GM19328 (cell line): ENCODE measurements around the gene AMOTL2.

Source experiments
- ATAC-seq: cut with Tn5 transposase; IDR thresholded peaks from one replicate; pipeline ENCODE4 v1.9.1; 2021; ENCODE audit warnings: mild to moderate bottlenecking, moderate library complexity; ENCODE audit not compliant: unreplicated experiment

Gene AMOTL2

DNA sequence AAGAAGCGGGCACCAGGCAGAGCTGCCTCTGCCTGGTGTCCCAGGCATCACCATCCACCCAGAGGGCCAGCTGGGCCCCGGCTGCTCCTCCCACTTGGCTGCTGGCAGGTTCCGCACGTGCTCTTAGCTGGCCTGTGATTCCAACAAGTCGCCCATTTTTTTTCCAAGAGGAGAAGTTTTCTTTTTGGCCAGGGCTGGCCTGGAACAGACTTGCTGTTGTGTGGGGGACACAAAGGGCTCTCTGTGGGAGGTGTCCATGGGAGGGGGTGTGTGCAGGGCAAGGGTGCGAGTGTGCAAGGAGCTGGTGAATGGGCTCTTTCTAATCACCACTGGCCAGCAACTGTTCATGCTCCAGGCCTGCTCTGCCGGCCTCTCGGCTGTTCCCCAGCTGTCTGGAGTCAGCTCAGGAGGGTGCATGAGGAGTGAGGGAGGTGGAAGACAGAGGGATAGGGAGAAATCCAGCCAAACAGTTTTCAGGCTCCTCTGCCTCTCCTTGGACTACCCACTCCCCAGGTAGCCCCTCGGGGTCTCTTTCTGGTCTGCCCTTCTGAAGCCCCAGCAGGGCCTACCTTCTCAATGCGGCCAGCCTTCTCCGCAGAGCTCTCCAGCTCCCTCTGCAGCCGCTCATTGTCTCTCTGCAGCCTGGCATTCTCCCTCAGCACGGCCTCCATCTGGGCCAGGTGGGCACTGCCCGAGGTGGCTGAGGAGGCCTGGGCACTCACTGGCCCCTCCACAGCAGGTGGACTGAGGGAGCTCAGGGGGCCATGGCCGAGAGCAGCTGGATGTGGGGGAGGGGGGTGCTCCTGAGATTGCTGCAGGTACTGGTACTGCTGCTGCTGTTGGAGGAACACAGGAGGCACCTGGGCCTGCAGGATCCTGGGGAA is 7.1 kb downstream of the AMOTL2 start:
- no peak for ATAC-seq

DNA sequence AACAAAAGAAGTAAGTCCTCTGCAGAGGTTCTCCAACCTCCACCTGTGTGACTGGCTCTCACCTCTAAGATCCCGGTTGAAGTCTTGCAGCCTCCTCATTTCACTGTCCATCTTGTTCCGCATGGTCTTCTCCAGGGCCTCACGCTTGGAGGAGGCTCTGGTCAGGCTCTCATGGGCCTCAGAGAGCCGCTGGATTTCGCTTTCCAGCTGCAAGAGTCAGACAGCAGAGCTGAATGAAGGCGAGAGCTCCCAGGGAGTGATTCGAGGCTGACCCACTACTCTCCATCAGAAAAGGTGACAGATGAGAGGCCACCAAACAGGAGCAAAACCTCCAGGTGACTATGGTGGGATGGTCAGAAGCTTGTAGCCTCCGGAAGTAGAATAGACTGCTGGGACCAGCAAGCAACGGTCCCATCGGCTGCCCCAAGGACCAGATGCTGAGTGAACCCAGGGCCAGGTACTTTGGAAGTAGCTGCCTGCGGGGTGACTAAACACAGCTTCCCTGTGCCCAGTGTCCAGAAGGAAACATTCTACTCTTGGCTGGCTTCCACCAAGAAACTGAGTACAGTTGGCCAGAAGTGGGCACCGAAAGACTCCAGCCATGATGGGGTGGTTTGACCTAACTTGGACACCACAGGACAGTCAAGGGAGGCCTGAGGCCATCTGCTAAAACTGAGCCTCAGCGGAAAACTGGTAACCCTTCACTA is 7.9 kb downstream of the AMOTL2 start:
- ATAC-seq, result no peak

DNA sequence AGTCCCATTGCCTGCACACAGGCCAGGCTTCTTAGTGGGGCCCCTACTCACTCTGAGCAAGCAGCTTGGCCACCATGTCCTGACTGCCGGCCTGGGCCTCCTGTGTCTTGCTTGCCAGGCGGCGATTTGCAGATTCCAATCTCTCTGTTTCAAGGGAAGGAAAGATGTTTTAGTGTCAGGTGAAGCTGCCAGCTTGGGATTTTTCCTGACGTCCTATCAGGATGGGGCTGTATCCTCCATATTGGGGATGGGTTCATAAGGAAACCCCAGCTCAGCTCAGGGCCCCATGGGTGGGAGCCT is 8.5 kb downstream of the AMOTL2 start:
- no peak for ATAC-seq

- ATAC-seq, result no peak
Measured at GRCh38 chr3:134364936-134365765, 9.1 kb downstream of the AMOTL2 start.

GRCh38 chr3:134364061-134364935 is 9.9 kb downstream of the AMOTL2 start:
- ATAC-seq, result no peak

- ATAC-seq, result no peak
Measured at GRCh38 chr3:134363381-134363755, 10.9 kb downstream of the AMOTL2 start.

GRCh38 chr3:134362670-134363380 is 11.4 kb downstream of the AMOTL2 start:
- no peak for ATAC-seq

DNA sequence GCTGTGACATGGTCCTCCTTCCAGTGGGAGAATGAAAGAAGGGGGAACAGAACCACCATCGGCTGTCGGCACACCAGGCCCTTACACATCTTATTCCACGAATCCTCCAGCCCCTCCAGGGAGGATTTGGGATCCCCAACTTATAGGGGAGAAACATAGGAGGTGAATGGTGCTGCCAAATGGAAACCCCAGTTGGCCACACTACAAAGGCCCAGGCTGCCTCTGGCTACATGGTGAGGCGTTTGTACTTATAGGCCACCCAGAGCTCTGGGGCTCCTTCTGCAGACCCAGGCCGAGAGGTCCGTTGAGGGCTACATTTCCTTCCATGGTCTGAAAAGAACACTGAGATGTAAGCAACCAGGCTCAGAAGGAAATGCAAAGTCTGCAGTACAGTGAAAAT is 12.0 kb downstream of the AMOTL2 start:
- no peak for ATAC-seq

- ATAC-seq, result no peak
Measured at GRCh38 chr3:134361162-134361835, 12.9 kb downstream of the AMOTL2 start.

DNA sequence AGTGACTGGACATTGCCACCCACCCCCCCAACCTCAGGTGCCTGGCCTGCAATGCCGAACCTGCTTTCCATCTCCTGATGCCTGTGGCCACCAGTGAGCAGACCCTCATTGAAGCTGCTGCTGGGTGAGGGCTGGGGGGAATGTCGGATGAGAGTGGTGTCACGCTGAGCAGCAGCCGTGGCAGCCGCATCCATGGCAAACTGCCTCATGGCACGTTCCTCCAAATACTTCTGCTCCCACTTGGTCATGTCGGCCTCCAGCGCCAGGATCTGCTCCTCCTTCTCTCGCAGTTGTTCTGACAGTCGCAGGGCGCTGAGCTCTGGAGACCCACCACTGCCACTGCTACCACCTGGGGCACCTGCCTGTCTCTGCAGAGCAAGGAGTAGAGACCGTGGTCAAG is 14.2 kb downstream of the AMOTL2 start:
- no peak for ATAC-seq

- no peak for ATAC-seq
Measured at GRCh38 chr3:134359121-134360010, 14.9 kb downstream of the AMOTL2 start.

GRCh38 chr3:134357914-134358811 is 16.1 kb downstream of the AMOTL2 start:
- ATAC-seq, result no peak

DNA sequence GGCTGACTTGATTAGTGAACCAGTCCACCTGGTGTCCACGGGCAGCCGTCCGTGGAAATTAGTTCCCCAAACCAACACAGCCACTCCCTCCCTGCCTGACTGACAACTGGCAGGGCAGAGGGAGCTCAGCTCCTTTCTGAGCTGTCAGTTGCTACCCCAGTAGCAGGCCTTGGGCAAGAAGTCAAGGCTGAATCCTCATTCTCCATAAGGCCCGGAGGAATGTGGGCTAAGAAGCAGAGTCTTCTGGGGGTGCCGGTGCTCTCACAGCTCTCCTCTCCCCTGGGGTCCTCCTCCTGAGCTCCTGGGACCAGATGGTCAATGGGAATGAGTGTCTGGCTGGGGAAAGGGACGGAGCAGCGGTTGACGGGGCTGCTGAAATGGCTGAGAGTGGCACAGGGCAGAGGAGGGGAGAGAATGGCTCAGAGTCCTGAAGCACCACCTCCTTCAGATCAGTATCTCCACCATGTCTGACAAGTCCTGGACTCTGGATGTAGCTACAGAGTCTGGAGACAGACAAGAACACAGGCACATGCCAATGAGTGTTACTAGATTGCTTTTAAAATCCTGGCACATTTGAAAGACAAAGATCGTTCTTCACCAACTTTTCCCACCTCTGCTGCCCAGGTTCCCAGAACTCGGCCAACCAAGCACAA is 16.9 kb downstream of the AMOTL2 start:
- no peak for ATAC-seq

DNA sequence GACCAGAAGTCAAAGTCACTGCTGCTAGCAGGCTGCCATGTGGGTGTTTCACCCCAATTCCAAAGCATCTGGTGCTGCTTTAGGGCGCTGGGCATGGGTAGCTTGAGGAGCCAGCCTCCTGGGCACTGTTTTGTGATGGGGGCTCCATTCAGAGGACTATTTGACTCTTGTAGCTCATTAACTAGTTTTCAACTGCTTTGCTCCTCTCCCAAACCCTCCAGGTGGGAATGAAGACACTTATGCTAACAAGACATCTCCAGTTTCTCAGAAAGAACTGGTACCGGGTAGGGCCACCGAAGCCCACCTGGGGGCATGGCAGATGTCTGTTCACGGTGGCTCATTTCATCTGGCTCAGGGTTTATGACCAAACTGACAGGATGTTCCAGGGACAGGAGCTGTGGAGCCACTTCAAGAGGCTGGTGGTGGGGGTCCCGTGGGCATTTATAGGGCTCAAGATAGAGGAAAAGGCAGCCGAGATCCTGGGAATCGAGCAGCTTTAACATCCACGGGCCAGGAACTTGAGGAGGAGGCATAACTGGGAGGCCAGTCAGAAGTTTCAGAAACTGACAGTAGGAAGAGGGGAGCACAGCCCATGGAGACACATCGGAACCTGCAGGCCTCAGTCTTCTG is 17.7 kb downstream of the AMOTL2 start:
- ATAC-seq, result no peak

- no peak for ATAC-seq
Measured at GRCh38 chr3:134355416-134355815, 18.8 kb downstream of the AMOTL2 start.

- ATAC-seq, result no peak
Measured at GRCh38 chr3:134354612-134355251, 19.5 kb downstream of the AMOTL2 start.
